ENCODE measurements around the gene TIGD1. TPM values are rescaled to one million over a fixed set of nuclear protein-coding genes. Genes with fewer than 3 reads are reported as not detected.

Gene TIGD1
- total and polyA plus RNA-seq, 5 donors from 2014 or later = 11.2 to 15.1 (median 14.5) TPM

- no peaks in the 10 kb centered on the region for H3K9me3 Mint-ChIP-seq
- ATAC-seq (ENCODE audit: low read depth in 2 of 2) (no peak), DNase-seq (no peak)
- H3K36me3 ChIP-seq (ENCODE audit: control insufficient read depth, insufficient read depth, low read length) = no peaks in the 10 kb centered on the region
- peaks cover 0 to 2% (median under 1%) of the 10 kb centered on the region in 4 donors for H3K4me1 Mint-ChIP-seq
- no peaks in the 10 kb centered on the region for H3K36me3 Mint-ChIP-seq
- no peak overlapping the region for H3K4me3 Mint-ChIP-seq
- H3K4me3 ChIP-seq (ENCODE audit: low read depth, low read length) = no peak overlapping the region
- no peak overlapping the region for H3K27ac ChIP-seq (ENCODE audit: insufficient read depth, low read length, poor library complexity, severe bottlenecking)
- no peaks in the 10 kb centered on the region for H3K4me1 ChIP-seq (ENCODE audit: control insufficient read depth, insufficient read depth, low read length, poor library complexity, severe bottlenecking)
- no peak overlapping the region for H3K27ac Mint-ChIP-seq
- no peaks in the 10 kb centered on the region for H3K27me3 ChIP-seq (ENCODE audit: control insufficient read depth, insufficient read depth, low read length)
- peaks cover 41% of the 10 kb centered on the region for H3K27me3 Mint-ChIP-seq
- no peaks in the 10 kb centered on the region for H3K9me3 ChIP-seq (ENCODE audit: control insufficient read depth in 2 of 2, low read length in 2 of 2)
Observed at GRCh38 chr2:232516551-232516950, 33.8 kb downstream of the TIGD1 start.

DNA sequence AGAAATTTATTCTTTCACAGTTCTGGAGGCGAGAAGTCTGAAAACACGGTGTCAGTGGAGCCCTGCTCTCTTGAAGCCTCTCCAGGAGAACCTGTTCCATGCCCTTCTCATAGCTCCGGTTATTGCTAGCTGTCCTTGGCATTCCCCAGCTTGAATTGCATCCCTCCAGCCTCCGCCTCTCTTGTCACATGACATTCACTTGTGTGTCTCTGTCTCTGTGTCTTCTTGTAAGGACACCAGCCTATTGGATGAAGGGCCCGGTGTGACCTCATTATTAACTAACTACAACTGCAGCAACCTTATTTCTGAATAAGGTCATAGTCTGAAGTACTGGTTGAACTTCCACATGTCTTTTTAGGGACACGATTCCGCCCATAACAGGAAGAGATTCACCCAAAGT, 34.7 kb downstream of the TIGD1 start:
- no peaks in the 10 kb centered on the region for H3K4me1 ChIP-seq (ENCODE audit: control insufficient read depth, insufficient read depth, low read length, poor library complexity, severe bottlenecking)
- H3K27me3 ChIP-seq (ENCODE audit: control insufficient read depth, insufficient read depth, low read length) = no peaks in the 10 kb centered on the region
- no peaks in the 10 kb centered on the region for H3K4me1 Mint-ChIP-seq
- H3K9me3 Mint-ChIP-seq = no peaks in the 10 kb centered on the region
- H3K27ac ChIP-seq (ENCODE audit: insufficient read depth, low read length, poor library complexity, severe bottlenecking) = no peak overlapping the region
- DNase-seq (no peak), ATAC-seq (ENCODE audit: low read depth in 2 of 2) (no peak)
- no peak overlapping the region for H3K27ac Mint-ChIP-seq
- no peak overlapping the region for H3K4me3 Mint-ChIP-seq
- peaks cover 32% of the 10 kb centered on the region for H3K27me3 Mint-ChIP-seq
- H3K36me3 ChIP-seq (ENCODE audit: control insufficient read depth, insufficient read depth, low read length) = no peaks in the 10 kb centered on the region
- no peak overlapping the region for H3K4me3 ChIP-seq (ENCODE audit: low read depth, low read length)
- H3K36me3 Mint-ChIP-seq = no peaks in the 10 kb centered on the region
- H3K9me3 ChIP-seq (ENCODE audit: control insufficient read depth in 2 of 2, low read length in 2 of 2) = no peaks in the 10 kb centered on the region

GRCh38 chr2:232513353-232513752, 37.0 kb downstream of the TIGD1 start:
- no peak for ATAC-seq (ENCODE audit: low read depth in 2 of 2)
- Histone ChIP-seq H3K27me3 (ENCODE audit: control insufficient read depth, insufficient read depth, low read length) (no peaks in the 10 kb centered on the region), H3K4me1 (ENCODE audit: control insufficient read depth, insufficient read depth, low read length, poor library complexity, severe bottlenecking) (no peaks in the 10 kb centered on the region), H3K27ac (ENCODE audit: insufficient read depth, low read length, poor library complexity, severe bottlenecking) (no peak overlapping the region), H3K4me3 (ENCODE audit: low read depth, low read length) (no peak overlapping the region), H3K36me3 (ENCODE audit: control insufficient read depth, insufficient read depth, low read length) (no peaks in the 10 kb centered on the region), H3K9me3 (ENCODE audit: control insufficient read depth in 2 of 2, low read length in 2 of 2) (no peaks in the 10 kb centered on the region)
- DNase-seq = no peak
- no peak overlapping the region for H3K27ac Mint-ChIP-seq
- H3K4me1 Mint-ChIP-seq = no peaks in the 10 kb centered on the region
- no peaks in the 10 kb centered on the region for H3K36me3 Mint-ChIP-seq
- H3K9me3 Mint-ChIP-seq = no peaks in the 10 kb centered on the region
- H3K4me3 Mint-ChIP-seq = no peak overlapping the region
- peaks cover 25% of the 10 kb centered on the region for H3K27me3 Mint-ChIP-seq

DNA sequence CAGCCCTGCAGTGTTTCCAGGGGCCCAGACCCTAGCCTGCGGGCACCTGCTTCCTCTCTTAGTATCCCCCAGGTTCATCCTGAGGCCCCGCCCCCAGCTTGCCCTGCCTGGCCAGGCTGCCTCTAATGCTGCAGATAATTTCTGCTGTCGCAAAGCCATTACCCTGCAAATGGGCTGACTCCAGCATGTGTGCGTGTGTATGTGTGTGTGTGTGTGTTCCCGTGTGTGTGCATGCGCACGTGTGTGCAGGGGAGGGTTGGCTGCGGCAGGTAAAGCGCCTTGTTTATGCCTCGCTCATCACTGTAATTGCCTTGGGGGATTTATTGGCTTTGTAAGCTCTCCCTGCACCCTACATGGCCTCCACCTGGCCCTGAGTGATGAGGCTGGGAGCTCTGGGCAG, 37.8 kb downstream of the TIGD1 start:
- no peak overlapping the region for H3K27ac ChIP-seq (ENCODE audit: insufficient read depth, low read length, poor library complexity, severe bottlenecking)
- ATAC-seq (ENCODE audit: low read depth in 2 of 2) (no peak), DNase-seq (no peak)
- no peaks in the 10 kb centered on the region for H3K4me1 Mint-ChIP-seq
- H3K9me3 Mint-ChIP-seq = no peaks in the 10 kb centered on the region
- peaks cover 25% of the 10 kb centered on the region for H3K27me3 Mint-ChIP-seq
- no peaks in the 10 kb centered on the region for H3K36me3 Mint-ChIP-seq
- H3K27me3 ChIP-seq (ENCODE audit: control insufficient read depth, insufficient read depth, low read length) = no peaks in the 10 kb centered on the region
- H3K27ac Mint-ChIP-seq = no peak overlapping the region
- no peaks in the 10 kb centered on the region for H3K9me3 ChIP-seq (ENCODE audit: control insufficient read depth in 2 of 2, low read length in 2 of 2)
- H3K36me3 ChIP-seq (ENCODE audit: control insufficient read depth, insufficient read depth, low read length) = no peaks in the 10 kb centered on the region
- no peaks in the 10 kb centered on the region for H3K4me1 ChIP-seq (ENCODE audit: control insufficient read depth, insufficient read depth, low read length, poor library complexity, severe bottlenecking)
- no peak overlapping the region for H3K4me3 ChIP-seq (ENCODE audit: low read depth, low read length)
- no peak overlapping the region for H3K4me3 Mint-ChIP-seq

DNA sequence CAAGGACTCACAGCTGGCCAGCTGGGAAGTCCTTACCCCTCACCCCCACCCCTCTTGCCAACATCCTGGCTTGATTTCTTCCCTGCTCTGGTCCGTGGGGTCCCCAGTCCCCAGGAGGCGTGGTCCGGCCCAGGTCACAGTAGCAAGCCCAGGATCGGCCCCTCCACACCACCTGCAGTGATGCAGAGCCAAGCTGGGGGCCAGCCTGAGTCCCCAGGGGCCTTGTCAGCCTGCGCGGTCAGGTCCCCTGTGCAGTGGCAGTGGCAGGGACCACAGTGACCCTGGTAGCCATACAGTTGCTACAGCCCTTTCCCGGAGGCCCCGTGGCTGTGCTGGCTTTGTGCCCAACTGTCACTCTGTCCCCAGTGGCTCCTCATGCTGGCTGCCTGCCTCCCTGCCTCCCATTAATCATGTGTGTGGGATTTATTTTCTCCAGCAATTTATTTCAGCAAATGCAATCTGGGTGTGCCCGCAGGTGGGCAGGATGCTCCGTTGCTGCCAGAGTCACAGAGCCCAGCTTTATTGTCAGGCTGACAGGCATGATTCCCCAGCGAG, 38.9 kb downstream of the TIGD1 start:
- no peaks in the 10 kb centered on the region for H3K27me3 ChIP-seq (ENCODE audit: control insufficient read depth, insufficient read depth, low read length)
- peaks cover 15% of the 10 kb centered on the region for H3K27me3 Mint-ChIP-seq
- no peak overlapping the region for H3K27ac Mint-ChIP-seq
- H3K36me3 ChIP-seq (ENCODE audit: control insufficient read depth, insufficient read depth, low read length) = no peaks in the 10 kb centered on the region
- no peak overlapping the region for H3K4me3 ChIP-seq (ENCODE audit: low read depth, low read length)
- H3K9me3 Mint-ChIP-seq = no peaks in the 10 kb centered on the region
- ATAC-seq (ENCODE audit: low read depth in 2 of 2) = no peak
- H3K4me1 ChIP-seq (ENCODE audit: control insufficient read depth, insufficient read depth, low read length, poor library complexity, severe bottlenecking) = no peaks in the 10 kb centered on the region
- H3K4me3 Mint-ChIP-seq = no peak overlapping the region
- H3K36me3 Mint-ChIP-seq = no peaks in the 10 kb centered on the region
- no peak for DNase-seq
- H3K27ac ChIP-seq (ENCODE audit: insufficient read depth, low read length, poor library complexity, severe bottlenecking) = no peak overlapping the region
- H3K9me3 ChIP-seq (ENCODE audit: control insufficient read depth in 2 of 2, low read length in 2 of 2) = no peaks in the 10 kb centered on the region
- H3K4me1 Mint-ChIP-seq = no peaks in the 10 kb centered on the region

DNA sequence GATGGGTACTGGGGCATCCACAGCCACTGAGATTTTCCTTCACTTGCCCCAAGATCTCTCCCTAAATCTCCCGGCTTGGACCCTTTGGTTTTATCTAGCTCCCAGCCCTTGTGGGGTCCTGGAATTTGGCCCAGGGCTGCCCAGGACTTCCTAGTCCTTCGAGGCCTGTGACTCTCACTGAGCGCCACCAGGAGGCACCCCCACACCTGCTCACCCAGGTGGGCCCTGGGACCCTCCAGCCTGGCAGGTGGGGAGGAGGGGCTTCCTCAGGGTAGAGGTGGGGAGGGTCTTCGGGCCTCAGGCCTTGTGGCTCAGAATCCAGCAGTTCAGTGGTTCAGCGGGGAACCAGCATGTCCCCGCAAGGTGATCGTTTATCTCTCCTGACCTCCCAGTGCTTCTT, 42.1 kb downstream of the TIGD1 start:
- Mint-ChIP-seq H3K4me1 (peaks cover 0 to 4% (median 0%) of the 10 kb centered on the region in 4 donors), H3K27me3 (peaks cover 28% of the 10 kb centered on the region), H3K36me3 (no peaks in the 10 kb centered on the region), H3K9me3 (no peaks in the 10 kb centered on the region), H3K27ac (no peak overlapping the region), H3K4me3 (no peak overlapping the region)
- peaks cover 6% of the 10 kb centered on the region for H3K27me3 ChIP-seq (ENCODE audit: control insufficient read depth, insufficient read depth, low read length)
- peaks cover 3% of the 10 kb centered on the region for H3K4me1 ChIP-seq (ENCODE audit: control insufficient read depth, insufficient read depth, low read length, poor library complexity, severe bottlenecking)
- H3K9me3 ChIP-seq (ENCODE audit: control insufficient read depth in 2 of 2, low read length in 2 of 2) = no peaks in the 10 kb centered on the region
- H3K4me3 ChIP-seq (ENCODE audit: low read depth, low read length) = no peak overlapping the region
- ATAC-seq (ENCODE audit: low read depth in 2 of 2) (no peak), DNase-seq (no peak)
- no peak overlapping the region for H3K27ac ChIP-seq (ENCODE audit: insufficient read depth, low read length, poor library complexity, severe bottlenecking)
- no peaks in the 10 kb centered on the region for H3K36me3 ChIP-seq (ENCODE audit: control insufficient read depth, insufficient read depth, low read length)

- no peak for ATAC-seq (ENCODE audit: low read depth in 2 of 2)
- Mint-ChIP-seq H3K9me3 (no peaks in the 10 kb centered on the region), H3K4me3 (no peak overlapping the region), H3K27ac (no peak overlapping the region), H3K4me1 (peaks cover 0 to 8% (median 0%) of the 10 kb centered on the region in 4 donors), H3K27me3 (peaks cover 34% of the 10 kb centered on the region), H3K36me3 (no peaks in the 10 kb centered on the region)
- H3K27me3 ChIP-seq (ENCODE audit: control insufficient read depth, insufficient read depth, low read length) = peaks cover 6% of the 10 kb centered on the region
- no peaks in the 10 kb centered on the region for H3K36me3 ChIP-seq (ENCODE audit: control insufficient read depth, insufficient read depth, low read length)
- no peaks in the 10 kb centered on the region for H3K9me3 ChIP-seq (ENCODE audit: control insufficient read depth in 2 of 2, low read length in 2 of 2)
- DNase-seq = no peak
- no peak overlapping the region for H3K4me3 ChIP-seq (ENCODE audit: low read depth, low read length)
- H3K4me1 ChIP-seq (ENCODE audit: control insufficient read depth, insufficient read depth, low read length, poor library complexity, severe bottlenecking) = peaks cover 6% of the 10 kb centered on the region
- H3K27ac ChIP-seq (ENCODE audit: insufficient read depth, low read length, poor library complexity, severe bottlenecking) = no peak overlapping the region
Observed at GRCh38 chr2:232506709-232507108, 43.6 kb downstream of the TIGD1 start.

- peaks cover 0 to 8% (median 0%) of the 10 kb centered on the region in 4 donors for H3K4me1 Mint-ChIP-seq
- H3K27ac Mint-ChIP-seq = no peak overlapping the region
- no peak overlapping the region for H3K27ac ChIP-seq (ENCODE audit: insufficient read depth, low read length, poor library complexity, severe bottlenecking)
- no peak overlapping the region for H3K4me3 Mint-ChIP-seq
- no peaks in the 10 kb centered on the region for H3K9me3 ChIP-seq (ENCODE audit: control insufficient read depth in 2 of 2, low read length in 2 of 2)
- H3K27me3 ChIP-seq (ENCODE audit: control insufficient read depth, insufficient read depth, low read length) = peaks cover 6% of the 10 kb centered on the region
- ATAC-seq (ENCODE audit: low read depth in 2 of 2) (no peak), DNase-seq (no peak)
- no peaks in the 10 kb centered on the region for H3K9me3 Mint-ChIP-seq
- no peaks in the 10 kb centered on the region for H3K36me3 Mint-ChIP-seq
- peaks cover 6% of the 10 kb centered on the region for H3K4me1 ChIP-seq (ENCODE audit: control insufficient read depth, insufficient read depth, low read length, poor library complexity, severe bottlenecking)
- H3K36me3 ChIP-seq (ENCODE audit: control insufficient read depth, insufficient read depth, low read length) = no peaks in the 10 kb centered on the region
- no peak overlapping the region for H3K4me3 ChIP-seq (ENCODE audit: low read depth, low read length)
- H3K27me3 Mint-ChIP-seq = peaks cover 43% of the 10 kb centered on the region
Observed at GRCh38 chr2:232505856-232506255, 44.5 kb downstream of the TIGD1 start.

Data from CD4-positive, CD25-positive, alpha-beta regulatory T cell (primary cell).